GM20431 (cell line): ENCODE data around the gene RNASEH1.
"Not testable (repeated sequence)": the region's sequence is repeated elsewhere in the genome, so short reads cannot be mapped to it uniquely, and the experiment has no call there.

Experiments
- in situ Hi-C: fragments of 300-500 bp; cut with MseI, MboI; formaldehyde crosslinking; loops from one replicate; pipeline ENCODE4 v1.15.0; 2020; ENCODE audit warnings: low sequenced_read_pairs; ENCODE audit not compliant: unreplicated experiment

RNASEH1 gene

GRCh38 chr2:3594493-3595281 is 36.6 kb upstream of the RNASEH1 start, which contains the start of gene COLEC11:
TSS of gene COLEC11 (plus strand) at chr2:3595112. CDS start at chr2:3604341, 9,229 bp downstream.
- in situ Hi-C loops: no loop called here

- in situ Hi-C loops: no loop called here
Measured at GRCh38 chr2:3589086-3589485, 31.0 kb upstream of the RNASEH1 start.

GRCh38 chr2:3588084-3588483 is 30.0 kb upstream of the RNASEH1 start:
- in situ Hi-C loops: no loop called here

GRCh38 chr2:3587432-3587831 is 29.3 kb upstream of the RNASEH1 start:
- in situ Hi-C loops: no loop called here

- in situ Hi-C loops: no loop called here
Measured at GRCh38 chr2:3587021-3587420, 28.9 kb upstream of the RNASEH1 start.

- in situ Hi-C loops: no loop called here
Measured at GRCh38 chr2:3586220-3586619, 28.1 kb upstream of the RNASEH1 start.

GRCh38 chr2:3585261-3586109 is 27.4 kb upstream of the RNASEH1 start:
- in situ Hi-C loops: no loop called here

- in situ Hi-C loops: no loop called here
Measured at GRCh38 chr2:3584608-3585260, 26.6 kb upstream of the RNASEH1 start.

GRCh38 chr2:3584076-3584475 is 25.9 kb upstream of the RNASEH1 start:
- in situ Hi-C loops: no loop called here

- in situ Hi-C loops: no loop called here
Measured at GRCh38 chr2:3581367-3582262, 23.5 kb upstream of the RNASEH1 start.

- in situ Hi-C loops: no loop called here
Measured at GRCh38 chr2:3580449-3580848, 22.3 kb upstream of the RNASEH1 start.

GRCh38 chr2:3578987-3579386 is 20.9 kb upstream of the RNASEH1 start:
- in situ Hi-C loops: no loop called here

GRCh38 chr2:3576263-3576630 is 18.1 kb upstream of the RNASEH1 start:
- in situ Hi-C loops: not testable (repeated sequence)

GRCh38 chr2:3575534-3576262 is 17.6 kb upstream of the RNASEH1 start:
- in situ Hi-C loops: no loop called here

- in situ Hi-C loops: no loop called here
Measured at GRCh38 chr2:3574155-3574554, 16.0 kb upstream of the RNASEH1 start.

- in situ Hi-C loops: no loop called here
Measured at GRCh38 chr2:3572620-3573019, 14.5 kb upstream of the RNASEH1 start.

GRCh38 chr2:3571284-3571683 is 13.2 kb upstream of the RNASEH1 start:
- in situ Hi-C loops: no loop called here

- in situ Hi-C loops: not testable (repeated sequence)
Measured at GRCh38 chr2:3569656-3570055, 11.5 kb upstream of the RNASEH1 start.

GRCh38 chr2:3566806-3567205 is 8.7 kb upstream of the RNASEH1 start:
- in situ Hi-C loops: no loop called here
